GM10266 (cell line): Measurements from ENCODE around the gene ASB14.

ENCODE experiments used
- DNase-seq: peaks from one replicate; pipeline ENCODE4 v3.0.0; 2012; ENCODE audit errors: extremely low spot score
- TF ChIP-seq, protein P1 (sequence below): IDR thresholded peaks from 2 replicates; pipeline ENCODE4 v1.5.1; 2012; ENCODE audit warnings: mild to moderate bottlenecking, low read depth; ENCODE audit not compliant: control insufficient read depth, insufficient read depth; ENCODE audit errors: missing control alignments

Gene ASB14

DNA sequence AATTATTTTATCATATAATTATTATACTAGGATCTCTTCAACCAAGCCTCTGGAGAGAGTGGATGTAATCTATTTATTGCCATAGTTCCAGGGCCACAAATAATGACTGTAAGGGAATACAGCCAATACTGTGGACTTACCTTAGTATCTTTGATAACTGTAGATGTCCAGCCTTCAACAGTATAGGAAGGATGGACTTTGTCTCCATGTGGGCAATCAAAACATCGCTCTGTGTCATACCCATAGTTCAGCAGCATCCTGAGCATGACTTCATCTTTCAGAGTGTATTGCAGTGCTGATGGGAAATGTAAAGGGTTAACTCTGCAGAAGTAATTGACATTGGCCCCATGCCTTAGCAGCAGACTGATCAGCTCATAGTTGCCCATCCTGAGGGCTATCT, 14.2 kb downstream of the ASB14 start:
- TF ChIP-seq, protein P1, sequence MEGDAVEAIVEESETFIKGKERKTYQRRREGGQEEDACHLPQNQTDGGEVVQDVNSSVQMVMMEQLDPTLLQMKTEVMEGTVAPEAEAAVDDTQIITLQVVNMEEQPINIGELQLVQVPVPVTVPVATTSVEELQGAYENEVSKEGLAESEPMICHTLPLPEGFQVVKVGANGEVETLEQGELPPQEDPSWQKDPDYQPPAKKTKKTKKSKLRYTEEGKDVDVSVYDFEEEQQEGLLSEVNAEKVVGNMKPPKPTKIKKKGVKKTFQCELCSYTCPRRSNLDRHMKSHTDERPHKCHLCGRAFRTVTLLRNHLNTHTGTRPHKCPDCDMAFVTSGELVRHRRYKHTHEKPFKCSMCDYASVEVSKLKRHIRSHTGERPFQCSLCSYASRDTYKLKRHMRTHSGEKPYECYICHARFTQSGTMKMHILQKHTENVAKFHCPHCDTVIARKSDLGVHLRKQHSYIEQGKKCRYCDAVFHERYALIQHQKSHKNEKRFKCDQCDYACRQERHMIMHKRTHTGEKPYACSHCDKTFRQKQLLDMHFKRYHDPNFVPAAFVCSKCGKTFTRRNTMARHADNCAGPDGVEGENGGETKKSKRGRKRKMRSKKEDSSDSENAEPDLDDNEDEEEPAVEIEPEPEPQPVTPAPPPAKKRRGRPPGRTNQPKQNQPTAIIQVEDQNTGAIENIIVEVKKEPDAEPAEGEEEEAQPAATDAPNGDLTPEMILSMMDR: no peak

DNA sequence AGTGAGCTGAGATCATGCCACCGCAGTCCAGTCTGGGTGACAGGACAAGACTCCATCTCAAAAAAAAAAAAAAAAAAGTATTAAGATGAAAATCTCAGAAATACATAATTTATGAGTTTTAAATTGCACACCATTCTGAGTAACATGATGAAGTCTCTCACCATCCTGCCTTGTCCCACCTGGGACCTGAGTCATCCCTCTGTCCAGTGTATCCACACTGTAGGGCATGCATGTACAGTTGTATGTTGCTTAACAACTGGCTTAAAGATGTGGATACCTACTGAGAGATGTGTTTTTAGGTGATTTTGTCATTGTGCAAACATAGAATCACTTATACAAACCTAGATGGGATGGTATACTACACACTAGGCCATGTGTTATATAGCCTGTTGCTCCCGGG, 17.1 kb downstream of the ASB14 start:
- DNase-seq: no peak
- TF ChIP-seq, protein P1: no peak

More for the DNA sequence above, 14.2 kb downstream of the ASB14 start:
- no peak for DNase-seq

DNA sequence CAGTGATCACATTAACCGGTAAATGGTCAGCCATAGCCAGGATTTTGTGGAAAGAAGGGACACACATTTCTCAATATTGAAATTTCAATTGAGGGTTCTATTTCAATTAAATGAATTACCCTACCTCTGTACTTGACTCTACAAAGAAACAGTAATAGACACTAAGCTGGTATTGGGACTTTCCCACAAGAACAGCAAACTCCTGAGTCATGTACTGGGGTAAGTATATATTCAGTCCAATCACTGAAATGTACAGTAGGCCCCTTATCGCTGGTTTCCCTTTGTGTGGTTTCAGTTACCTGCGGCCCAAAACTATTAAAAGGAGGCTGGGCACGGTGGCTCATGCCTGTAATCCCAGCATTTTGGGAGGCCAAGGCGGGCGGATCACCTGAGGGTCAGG, 17.6 kb downstream of the ASB14 start:
- TF ChIP-seq, protein P1: no peak
- no peak for DNase-seq

DNA sequence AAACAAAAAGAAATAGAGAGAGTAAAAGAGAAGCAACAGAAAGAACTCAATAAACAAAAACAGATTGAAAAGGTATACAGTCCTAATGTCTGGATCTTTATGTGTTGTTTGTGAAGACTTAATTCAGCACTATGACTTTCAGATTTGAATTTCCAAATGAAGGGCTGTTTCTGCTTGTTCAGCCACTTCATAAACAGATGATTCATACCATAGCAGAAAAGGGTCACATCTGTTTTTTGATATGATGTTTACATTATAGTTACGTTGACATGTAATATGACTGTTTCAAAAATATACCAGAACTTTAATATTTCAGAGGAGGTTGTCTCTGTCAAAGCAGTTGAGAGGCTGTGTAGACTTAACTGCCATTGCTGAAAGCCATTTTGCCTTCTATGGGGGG, 24.1 kb downstream of the ASB14 start:
- no peak for DNase-seq
- TF ChIP-seq, protein P1: no peak

DNA sequence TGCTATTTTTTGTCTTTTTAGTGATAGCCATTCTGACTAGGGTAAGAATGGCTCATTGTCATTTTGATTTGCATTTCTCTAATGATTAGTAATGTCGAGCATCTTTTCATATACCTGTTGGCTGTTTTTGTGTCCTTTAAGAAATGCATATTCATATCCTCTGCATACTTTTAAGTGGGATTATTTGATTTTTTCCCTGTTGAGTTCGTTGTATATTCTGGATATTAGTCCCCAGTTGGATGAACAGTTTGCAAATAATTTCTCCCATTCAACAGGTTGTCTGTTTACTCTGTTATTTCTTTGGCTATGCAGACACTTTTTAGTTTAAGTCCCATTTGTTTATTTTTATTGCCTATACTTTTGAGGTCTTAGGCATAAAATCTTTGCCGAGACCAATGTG, 30.6 kb downstream of the ASB14 start:
- DNase-seq: no peak

DNA sequence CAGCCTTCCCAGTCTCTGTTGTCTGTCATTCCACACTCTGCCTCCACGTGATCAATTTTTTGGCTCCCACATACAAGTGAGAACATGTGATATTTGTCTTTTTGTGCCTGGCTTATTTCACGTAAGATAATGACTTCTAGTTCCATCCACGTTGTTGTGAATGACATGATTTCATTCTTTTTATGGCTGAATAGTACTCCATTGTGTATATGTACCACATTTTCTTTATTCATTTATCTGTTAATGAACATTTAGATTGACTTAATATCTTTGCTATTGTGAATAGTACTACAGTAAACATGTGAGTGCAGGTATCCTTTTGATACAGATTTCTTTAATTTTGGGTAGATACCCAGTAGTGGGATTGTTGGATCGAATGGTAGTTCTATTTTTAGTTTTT, 31.4 kb downstream of the ASB14 start:
- TF ChIP-seq, protein P1: no peak

More for the DNA sequence above, 30.6 kb downstream of the ASB14 start:
- TF ChIP-seq, protein P1: no peak

DNA sequence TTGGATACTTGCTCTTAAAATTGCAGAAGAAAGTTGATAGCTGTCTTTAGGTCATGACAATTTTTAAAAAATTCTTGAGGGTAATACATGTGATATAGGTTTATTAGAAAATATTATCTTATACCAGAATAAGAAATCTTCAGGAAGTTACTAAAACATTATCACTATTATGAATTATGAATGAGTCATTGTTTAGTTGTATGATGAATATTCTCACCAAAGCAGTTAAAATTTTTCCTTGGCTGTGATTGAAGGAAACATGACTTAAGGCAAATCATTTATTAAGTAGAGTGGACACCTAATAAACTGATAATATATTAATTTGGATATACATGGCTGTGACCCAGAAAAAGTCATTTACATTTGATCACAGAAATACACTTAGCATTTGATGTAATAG, 34.8 kb downstream of the ASB14 start:
- DNase-seq: no peak
- TF ChIP-seq, protein P1: no peak

More for the DNA sequence above, 31.4 kb downstream of the ASB14 start:
- no peak for DNase-seq
